Activated CD8-positive, alpha-beta memory T cell treated with anti-CD3 and anti-CD28 coated beads, Interleukin-2, amount 50 U/mL, for 24 hours (primary cell): ENCODE data around the gene DRC1.
"Not testable (repeated sequence)": the region's sequence is repeated elsewhere in the genome, so short reads cannot be mapped to it uniquely, and the experiment has no call there.

Source experiments
- DNase-seq: peaks from one replicate; pipeline ENCODE4 v3.0.0-alpha.2; 2020; ENCODE audit errors: extremely low read depth

The DRC1 gene

GRCh38 chr2:26401739-26402541 lies at the start of gene DRC1:
DRC1 (plus strand) TSS chr2:26401920; CDS start chr2:26401990, 70 bp downstream.
- DNase-seq = no peak

GRCh38 chr2:26352892-26353291 lies 48.8 kb upstream of the DRC1 start:
- no peak for DNase-seq

GRCh38 chr2:26354469-26354868 lies 47.3 kb upstream of the DRC1 start:
- DNase-seq = not testable (repeated sequence)

- no peak for DNase-seq
Measured at GRCh38 chr2:26355038-26355995, 46.4 kb upstream of the DRC1 start.

- no peak for DNase-seq
Measured at GRCh38 chr2:26356111-26356510, 45.6 kb upstream of the DRC1 start.

- no peak for DNase-seq
Measured at GRCh38 chr2:26356771-26357170, 44.9 kb upstream of the DRC1 start.

- DNase-seq = no peak
Measured at GRCh38 chr2:26359886-26360473, 41.7 kb upstream of the DRC1 start.

GRCh38 chr2:26363323-26363722 lies 38.4 kb upstream of the DRC1 start:
- no peak for DNase-seq

- no peak for DNase-seq
Measured at GRCh38 chr2:26363958-26364357, 37.8 kb upstream of the DRC1 start.

GRCh38 chr2:26364669-26365068 lies 37.1 kb upstream of the DRC1 start:
- no peak for DNase-seq

- no peak for DNase-seq
Measured at GRCh38 chr2:26366957-26367356, 34.8 kb upstream of the DRC1 start.

GRCh38 chr2:26369664-26370063 lies 32.1 kb upstream of the DRC1 start:
- not testable (repeated sequence) for DNase-seq

- DNase-seq = not testable (repeated sequence)
Measured at GRCh38 chr2:26370909-26371308, 30.8 kb upstream of the DRC1 start.

- DNase-seq = no peak
Measured at GRCh38 chr2:26376799-26377198, 24.9 kb upstream of the DRC1 start.

GRCh38 chr2:26380281-26380680 lies 21.4 kb upstream of the DRC1 start:
- DNase-seq = no peak

GRCh38 chr2:26382564-26382963 lies 19.2 kb upstream of the DRC1 start:
- DNase-seq = no peak

GRCh38 chr2:26384183-26384582 lies 17.5 kb upstream of the DRC1 start:
- no peak for DNase-seq

- DNase-seq = no peak
Measured at GRCh38 chr2:26384597-26384996, 17.1 kb upstream of the DRC1 start.

- no peak for DNase-seq
Measured at GRCh38 chr2:26387189-26387588, 14.5 kb upstream of the DRC1 start.

- no peak for DNase-seq
Measured at GRCh38 chr2:26394694-26395093, 7.0 kb upstream of the DRC1 start.

GRCh38 chr2:26395394-26395793 lies 6.3 kb upstream of the DRC1 start:
- no peak for DNase-seq

GRCh38 chr2:26396734-26397298 lies 4.9 kb upstream of the DRC1 start:
- no peak for DNase-seq
